SW 1271 (cell line): ENCODE data around the gene ZBED2.

Experiments
- DNase-seq, 2 experiments: peaks; one replicate each; lab custom pipeline; 2025; lab: John Stamatoyannopoulos, UW

Gene ZBED2

DNA sequence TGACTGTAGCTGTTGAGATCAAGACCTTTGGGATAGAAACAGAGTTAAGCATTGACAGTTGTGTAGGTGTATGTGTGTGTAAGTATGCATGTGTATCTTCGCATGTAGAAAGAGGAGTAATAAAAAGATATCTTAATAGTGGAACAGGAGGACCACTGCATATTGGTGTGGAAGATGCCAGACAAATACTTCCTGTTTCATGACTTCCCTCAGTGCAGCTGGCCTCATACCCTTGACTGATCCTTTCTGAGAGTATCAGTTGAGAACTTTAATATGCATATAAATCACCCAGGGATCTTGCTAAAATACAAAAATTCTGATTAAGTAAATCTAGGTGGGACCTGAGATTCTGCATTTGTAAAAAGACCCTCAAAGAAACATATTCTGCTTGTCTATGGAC lies 8.5 kb upstream of the ZBED2 start:
- no peak for DNase-seq

- no peak for DNase-seq
Observed at GRCh38 chr3:111601810-111602209, 6.7 kb upstream of the ZBED2 start.

GRCh38 chr3:111598552-111598951 lies 3.4 kb upstream of the ZBED2 start:
- no peak for DNase-seq

DNA sequence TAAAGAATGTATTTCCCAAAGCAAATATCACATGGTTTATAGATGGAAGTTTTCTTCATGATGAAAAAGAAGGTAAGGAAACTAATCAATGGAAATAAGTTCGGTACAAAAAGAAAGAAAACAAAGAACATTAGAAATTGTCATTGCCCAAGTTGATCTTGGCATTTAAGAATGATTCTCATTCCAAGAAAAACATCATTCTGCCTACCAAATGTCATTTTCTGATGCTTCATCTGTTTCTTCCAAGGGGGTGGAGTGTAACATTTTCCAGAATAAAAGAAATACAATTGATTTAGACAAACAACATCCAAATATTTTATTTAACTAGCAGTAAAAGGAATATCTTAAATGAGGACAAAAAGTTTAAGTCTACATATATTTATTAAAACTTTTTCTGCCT lies 3.0 kb upstream of the ZBED2 start:
- no peak for DNase-seq

- no peak for DNase-seq
Observed at GRCh38 chr3:111596328-111596727, 1.2 kb upstream of the ZBED2 start.

- no peak for DNase-seq
Observed at GRCh38 chr3:111594781-111595180, 365 bp downstream of the ZBED2 start.

DNA sequence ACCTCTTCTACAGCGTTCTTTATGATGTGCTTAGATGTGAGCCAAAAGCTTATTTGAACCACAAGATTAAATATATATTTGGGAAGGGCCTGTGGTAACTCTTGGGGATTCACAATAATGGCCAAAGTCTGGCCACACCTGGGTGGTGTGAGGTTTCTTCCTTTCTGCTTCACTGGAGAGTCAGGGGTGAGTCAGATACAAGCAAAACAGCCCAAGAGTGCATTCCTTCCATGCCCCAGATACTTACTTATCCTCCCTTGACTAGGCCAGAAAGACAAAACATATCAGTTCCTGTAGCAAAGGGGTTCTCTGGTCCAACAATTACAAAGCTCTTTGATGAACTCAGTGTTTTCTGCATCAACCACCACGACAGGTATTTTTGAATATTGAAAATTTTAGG lies 941 bp downstream of the ZBED2 start:
- peak in 1 of 2 experiments; percentile 18 for DNase-seq

- no peak for DNase-seq
Observed at GRCh38 chr3:111593666-111594065, 1.5 kb downstream of the ZBED2 start.

GRCh38 chr3:111592936-111593335 lies 2.2 kb downstream of the ZBED2 start:
- no peak for DNase-seq

- DNase-seq: no peak
Observed at GRCh38 chr3:111592143-111592542, 3.0 kb downstream of the ZBED2 start.

DNA sequence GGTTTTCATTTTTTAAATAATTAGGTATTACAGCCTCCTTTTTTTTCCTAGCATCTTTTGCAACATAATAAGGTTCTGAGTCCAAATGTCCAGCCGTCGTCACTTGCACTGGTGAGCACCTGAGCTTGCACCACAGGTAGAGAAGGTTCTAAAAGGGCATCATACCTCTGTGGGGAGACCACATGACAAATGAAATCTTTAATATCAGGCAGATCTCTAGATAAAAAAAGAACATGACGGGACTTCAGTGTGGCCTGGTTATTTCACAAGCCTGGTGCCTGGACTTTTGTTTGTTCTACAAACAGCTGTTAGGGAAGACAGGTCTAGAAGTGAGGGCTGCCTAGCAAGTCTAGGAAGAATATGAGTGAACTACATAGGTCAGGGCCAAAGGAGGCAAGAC lies 3.6 kb downstream of the ZBED2 start:
- no peak for DNase-seq

DNA sequence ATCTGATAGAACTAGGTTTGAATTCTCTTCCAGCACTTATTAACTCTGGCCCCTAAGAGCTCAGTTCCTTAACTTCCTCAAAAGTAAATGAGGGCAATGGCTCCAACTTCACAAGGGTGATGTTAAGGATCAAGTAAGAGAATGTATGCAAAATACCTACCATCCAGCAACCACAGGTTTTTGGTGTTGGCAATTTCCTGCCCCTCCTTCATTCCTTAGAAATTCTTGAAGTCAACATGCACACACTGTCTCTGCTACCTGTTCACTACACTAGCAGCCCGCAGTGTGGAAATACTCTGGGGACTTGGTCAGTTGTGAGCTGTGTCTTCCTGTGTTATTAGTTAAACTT lies 5.0 kb downstream of the ZBED2 start:
- no peak for DNase-seq

DNA sequence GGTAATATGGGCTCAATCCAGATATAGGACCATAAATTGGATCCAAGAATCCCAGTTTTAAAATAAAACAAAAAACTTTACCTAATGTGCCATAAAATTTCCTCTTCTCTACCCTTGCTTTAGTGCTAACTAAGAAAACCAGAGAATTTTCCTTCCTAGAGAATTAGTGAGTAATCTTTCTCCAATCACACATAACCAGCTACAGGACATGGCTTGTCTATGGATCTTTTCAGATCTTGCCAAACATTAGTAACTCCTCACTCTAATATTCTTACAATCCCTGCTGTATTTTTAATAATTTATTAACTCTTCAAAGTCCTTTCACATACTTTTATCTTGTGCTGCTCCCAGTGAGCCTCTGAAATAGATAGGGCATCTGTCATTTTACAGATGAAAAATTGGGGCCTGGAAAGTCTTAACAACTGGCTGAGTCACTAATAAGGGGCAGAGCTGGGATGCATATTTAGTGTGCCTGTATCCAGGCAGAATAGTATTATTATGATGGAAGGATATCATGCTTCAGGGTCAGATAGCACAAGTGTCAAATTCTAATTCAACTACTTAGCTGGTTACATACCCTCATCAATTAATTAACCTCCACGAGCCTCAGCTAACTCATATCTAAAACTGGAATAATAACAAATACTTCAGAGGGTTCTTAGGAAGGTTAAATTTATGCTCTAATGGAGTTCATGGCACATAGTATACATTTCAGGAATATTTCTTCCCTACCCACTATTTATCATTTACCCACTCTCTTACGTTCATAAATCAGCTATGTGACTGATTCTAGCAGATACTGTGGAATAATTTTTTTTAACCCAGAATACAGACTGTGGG lies 5.6 kb downstream of the ZBED2 start:
- DNase-seq: no peak

DNA sequence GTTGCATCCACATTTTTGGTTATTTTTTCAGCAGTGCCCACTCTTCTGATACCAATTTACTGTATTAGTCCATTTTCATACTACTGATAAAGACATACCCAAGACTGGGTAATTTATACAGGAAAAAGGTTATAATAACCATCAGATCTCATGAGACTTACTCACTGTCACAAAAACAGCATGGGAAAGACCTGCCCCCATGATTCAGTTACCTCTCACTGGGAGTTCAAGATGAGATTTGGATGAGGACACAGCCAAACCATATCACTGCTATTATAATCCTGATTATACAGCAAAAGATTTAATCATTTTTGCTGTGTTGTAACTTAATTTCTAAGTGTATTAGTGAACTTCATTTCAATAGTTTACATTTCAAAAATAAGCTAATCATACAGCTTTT lies 6.6 kb downstream of the ZBED2 start:
- no peak for DNase-seq

DNA sequence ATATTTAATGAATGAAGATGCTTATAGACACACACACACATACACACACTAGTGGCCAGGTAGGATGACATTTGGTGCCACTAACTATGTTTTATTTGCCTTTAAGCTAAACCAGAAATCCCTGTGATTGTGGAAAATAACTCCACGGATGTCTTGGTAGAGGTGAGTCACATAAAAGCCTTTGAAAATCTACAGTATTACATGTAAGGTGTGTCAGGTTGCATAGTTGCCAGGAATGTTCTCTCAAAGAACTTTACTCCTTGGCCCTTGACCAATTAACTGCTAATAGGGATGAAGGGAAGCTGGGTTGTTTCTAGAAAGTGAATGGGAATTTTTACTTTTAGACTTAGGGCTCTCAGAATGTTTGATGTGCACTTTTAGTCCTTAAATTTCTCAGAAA lies 9.9 kb downstream of the ZBED2 start:
- DNase-seq: no peak

- no peak for DNase-seq
Observed at GRCh38 chr3:111584744-111585143, 10.4 kb downstream of the ZBED2 start.

DNA sequence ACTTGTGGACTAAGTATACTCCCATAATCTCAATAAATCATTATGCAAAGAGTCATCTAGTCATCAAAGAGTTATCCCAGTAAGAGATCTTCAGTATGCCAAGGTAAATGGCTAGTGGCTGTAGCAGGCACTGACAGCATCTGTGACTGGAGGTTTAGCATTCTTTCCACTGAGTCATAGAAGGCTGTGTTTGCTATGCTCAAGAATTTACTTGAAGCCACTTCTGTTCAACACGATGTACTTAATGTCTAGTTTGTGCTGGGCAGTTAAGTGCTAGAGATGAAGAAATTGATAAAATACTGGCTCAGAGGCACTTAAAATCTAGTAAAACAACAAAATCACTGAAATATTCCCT lies 13.0 kb downstream of the ZBED2 start:
- peak; percentile 33 to 48 for DNase-seq

DNA sequence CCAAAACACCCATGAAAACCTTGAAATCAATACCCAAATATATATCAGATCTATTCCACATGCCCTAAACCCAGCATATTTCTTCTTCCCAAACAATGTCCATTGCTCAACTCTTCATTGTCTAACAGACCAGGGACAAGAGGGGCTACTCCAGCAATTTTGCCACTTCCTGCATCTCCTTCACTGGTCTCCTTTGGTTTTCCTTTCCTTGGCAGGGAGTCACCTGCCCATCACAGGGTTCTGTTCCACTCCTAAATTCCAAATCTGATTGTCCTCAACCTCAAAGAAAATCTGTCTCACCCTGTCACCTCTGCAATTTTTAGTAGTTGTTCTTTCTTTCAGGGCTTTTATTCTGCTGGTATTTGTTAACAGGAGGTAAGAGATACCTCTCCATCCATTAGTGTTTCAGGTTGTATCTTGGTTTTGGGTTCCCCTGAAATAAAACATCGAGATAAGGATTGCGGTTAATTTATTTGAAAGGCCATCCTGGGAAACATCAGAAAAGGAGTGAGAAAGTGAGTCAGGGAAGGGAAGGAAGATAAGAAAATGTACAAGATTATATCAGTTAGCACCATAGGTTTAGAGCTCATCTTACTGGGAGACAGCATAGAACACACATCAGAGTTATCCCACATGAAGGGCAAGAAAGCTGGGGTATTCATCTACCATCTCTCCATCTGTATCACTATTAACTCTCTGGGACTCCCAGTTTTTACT lies 13.6 kb downstream of the ZBED2 start:
- no peak for DNase-seq

- DNase-seq: no peak
Observed at GRCh38 chr3:111579495-111579894, 15.7 kb downstream of the ZBED2 start.

- DNase-seq: no peak
Observed at GRCh38 chr3:111578867-111579266, 16.3 kb downstream of the ZBED2 start.

GRCh38 chr3:111577798-111578685 lies 17.1 kb downstream of the ZBED2 start:
- DNase-seq: peak in 1 of 2 experiments; percentile 60

DNA sequence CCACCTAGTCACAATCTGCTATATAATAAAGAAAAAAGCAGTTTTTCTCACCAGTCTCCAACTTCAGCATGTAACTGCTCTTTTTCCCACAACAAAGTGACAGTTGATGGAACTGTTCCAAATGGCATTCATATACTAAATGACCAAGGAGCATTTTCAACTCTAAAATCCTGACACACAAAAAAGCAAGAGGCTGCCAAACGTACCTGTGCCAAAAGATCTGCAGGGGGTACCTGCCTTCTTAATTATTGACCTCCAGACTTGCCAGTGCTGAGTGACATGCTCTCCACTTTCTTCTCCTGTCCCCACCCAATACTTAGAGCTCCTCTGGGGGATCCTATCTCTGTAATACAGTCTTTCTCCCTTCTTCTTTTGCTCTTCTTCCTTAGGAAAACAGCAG lies 18.0 kb downstream of the ZBED2 start:
- no peak for DNase-seq
